Retinal pigment epithelial cell (primary cell): Measurements from ENCODE around the gene UNC79.
"Not testable (repeated sequence)": the region's sequence is repeated elsewhere in the genome, so short reads cannot be mapped to it uniquely, and the experiment has no call there.

Source experiments
- DNase-seq: peaks from one replicate; pipeline ENCODE4 v3.0.0-alpha.2; 2010; ENCODE audit warnings: low read depth
- H3K4me3 ChIP-seq: 2 replicates; pipeline ENCODE4 v1.5.1; 2011; ENCODE audit warnings: mild to moderate bottlenecking, low read length, control low read depth, moderate library complexity
- TF ChIP-seq, protein P1 (sequence below): conservative IDR thresholded peaks from 2 replicates; pipeline ENCODE4 v1.5.1; 2011; ENCODE audit warnings: low read depth, low read length, control low read depth, inconsistent platforms

UNC79 gene

DNA sequence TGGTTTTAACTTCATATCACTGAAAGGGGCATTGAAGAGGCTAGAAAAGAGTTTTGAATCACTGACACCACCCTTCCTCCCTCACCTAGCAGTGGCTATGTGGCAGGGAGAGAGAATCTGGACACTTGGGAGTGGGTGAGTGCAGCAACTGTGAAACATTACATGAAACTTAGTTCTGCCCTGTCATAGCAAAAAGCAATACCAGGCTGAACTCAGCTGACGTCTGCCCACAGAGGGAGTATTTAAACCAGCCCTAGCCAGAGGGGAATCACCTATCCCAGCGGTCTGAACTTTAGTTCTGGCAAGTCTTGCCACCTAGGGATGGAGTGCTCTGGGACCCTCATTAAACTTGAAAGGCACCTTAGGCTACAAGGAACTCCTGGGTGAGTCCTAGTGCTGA, 20.7 kb upstream of the UNC79 start:
- H3K4me3 ChIP-seq, result no peak overlapping the region
- TF ChIP-seq, protein P1, sequence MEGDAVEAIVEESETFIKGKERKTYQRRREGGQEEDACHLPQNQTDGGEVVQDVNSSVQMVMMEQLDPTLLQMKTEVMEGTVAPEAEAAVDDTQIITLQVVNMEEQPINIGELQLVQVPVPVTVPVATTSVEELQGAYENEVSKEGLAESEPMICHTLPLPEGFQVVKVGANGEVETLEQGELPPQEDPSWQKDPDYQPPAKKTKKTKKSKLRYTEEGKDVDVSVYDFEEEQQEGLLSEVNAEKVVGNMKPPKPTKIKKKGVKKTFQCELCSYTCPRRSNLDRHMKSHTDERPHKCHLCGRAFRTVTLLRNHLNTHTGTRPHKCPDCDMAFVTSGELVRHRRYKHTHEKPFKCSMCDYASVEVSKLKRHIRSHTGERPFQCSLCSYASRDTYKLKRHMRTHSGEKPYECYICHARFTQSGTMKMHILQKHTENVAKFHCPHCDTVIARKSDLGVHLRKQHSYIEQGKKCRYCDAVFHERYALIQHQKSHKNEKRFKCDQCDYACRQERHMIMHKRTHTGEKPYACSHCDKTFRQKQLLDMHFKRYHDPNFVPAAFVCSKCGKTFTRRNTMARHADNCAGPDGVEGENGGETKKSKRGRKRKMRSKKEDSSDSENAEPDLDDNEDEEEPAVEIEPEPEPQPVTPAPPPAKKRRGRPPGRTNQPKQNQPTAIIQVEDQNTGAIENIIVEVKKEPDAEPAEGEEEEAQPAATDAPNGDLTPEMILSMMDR, result no peak
- no peak for DNase-seq

DNA sequence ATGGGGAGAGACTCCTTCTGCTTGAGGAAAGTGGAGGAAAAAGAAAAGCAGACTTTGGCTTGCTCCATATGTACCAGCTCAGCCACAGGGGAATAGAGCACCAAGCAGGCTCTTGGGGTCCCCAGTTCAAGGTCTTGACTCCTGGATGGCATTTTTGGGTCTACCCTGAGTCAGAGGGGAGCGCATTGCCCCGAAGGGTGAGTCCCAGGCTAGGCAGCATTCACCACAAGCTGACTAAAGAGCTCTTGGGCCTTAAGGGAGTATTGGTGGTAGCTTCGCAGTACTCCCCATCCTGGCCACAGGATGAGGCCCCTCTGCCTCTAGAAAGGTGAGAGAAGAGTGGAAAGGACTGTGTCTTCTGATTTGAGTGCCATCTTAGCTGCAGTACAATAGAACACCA, 19.8 kb upstream of the UNC79 start:
- TF ChIP-seq, protein P1, result no peak
- no peak for DNase-seq

DNA sequence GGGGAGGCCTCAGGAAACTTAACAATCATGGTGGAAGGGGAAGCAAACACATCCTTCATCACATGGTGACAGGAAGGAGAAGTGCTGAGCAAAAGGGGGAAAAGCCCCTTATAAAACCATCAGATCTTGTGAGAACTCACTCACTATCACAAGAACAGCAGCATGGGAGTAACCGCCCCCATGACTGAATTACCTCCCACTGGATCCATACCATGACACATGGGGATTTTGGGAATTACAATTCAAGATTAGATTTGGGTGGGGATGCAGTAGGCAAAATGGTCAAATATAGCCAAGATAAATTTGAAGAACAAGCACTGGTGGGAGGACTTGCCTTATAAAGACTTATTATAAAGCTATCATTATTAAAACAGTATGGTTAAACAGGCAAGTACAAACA, 5.6 kb upstream of the UNC79 start:
- DNase-seq, H3K4me3 ChIP-seq: not testable (repeated sequence)

More for the DNA sequence above, 19.8 kb upstream of the UNC79 start:
- no peak overlapping the region for H3K4me3 ChIP-seq

DNA sequence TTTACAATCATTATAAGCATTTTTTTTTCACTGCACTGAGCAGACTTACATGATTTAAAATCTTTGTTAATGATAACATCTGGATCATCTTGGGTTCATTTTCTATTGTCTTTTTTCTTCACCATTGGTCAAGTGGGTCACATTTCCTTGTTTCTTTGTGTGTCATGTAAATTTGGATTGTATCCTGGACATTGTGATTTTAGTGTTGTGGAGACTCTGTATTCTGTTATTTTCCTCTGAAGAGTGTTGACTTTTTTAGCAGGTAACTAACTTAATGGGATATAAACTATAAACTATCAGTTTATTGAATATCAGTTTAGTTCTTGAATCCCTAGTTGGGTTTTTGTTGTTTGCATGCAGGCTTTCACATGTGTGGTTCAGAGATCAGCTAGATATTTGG, 4.0 kb upstream of the UNC79 start:
- TF ChIP-seq, protein P1, result no peak
- H3K4me3 ChIP-seq, result no peak overlapping the region
- DNase-seq, result no peak

DNA sequence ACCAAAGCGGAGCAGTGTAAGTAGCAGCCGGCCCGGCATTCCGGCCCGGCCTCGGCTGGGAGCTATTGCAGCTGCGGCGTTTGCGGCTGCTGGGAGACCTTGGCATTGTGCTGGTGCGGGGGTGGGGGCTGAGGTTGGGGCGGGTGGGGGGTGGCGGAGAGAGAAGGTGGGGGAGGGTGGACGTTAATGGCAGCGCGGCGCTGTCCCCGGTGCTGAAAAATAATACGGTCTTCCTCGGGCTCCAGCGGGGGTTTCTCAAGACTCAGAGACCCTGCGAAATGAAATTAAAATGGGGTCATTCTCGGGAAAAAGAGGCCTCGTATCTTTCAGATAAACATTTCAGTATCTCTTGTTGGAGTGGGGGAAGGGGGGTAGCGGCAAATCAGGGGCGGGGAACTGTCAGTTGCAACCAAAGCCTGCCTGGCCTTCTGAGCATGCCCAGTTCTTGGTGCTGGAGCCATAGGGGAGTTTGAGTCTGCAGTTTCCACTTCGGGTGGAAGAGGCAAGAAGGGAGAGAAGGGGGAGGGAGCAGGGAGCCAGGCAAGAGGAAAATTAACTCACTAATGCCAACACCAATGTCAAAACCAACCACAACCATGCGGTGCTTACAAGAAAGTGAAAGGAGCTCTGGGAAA, 414 bp downstream of the UNC79 start:
- H3K4me3 ChIP-seq, result peak overlapping the region; percentile 38
- TF ChIP-seq, protein P1, result no peak
- DNase-seq, result no peak

DNA sequence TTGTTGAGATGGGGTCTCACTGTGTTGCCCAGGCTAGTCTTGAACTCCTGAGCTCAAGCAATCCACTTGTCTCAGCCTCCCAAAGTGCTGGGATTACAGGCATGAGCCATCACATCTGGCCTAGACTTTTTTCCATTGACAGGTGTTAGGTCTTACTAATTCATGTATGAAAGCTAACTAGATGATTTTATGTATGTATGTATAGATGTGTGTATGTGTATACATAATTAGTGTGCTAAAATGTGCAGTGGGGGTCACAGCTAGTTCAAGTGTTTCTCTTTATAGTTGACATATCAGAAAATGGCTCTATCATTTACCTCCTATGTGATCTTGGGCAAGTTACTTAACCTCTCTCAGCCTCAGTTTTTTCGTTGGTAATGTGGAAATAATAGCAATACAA, 23.5 kb downstream of the UNC79 start:
- no peak for DNase-seq
- no peak overlapping the region for H3K4me3 ChIP-seq
- TF ChIP-seq, protein P1, result no peak

DNA sequence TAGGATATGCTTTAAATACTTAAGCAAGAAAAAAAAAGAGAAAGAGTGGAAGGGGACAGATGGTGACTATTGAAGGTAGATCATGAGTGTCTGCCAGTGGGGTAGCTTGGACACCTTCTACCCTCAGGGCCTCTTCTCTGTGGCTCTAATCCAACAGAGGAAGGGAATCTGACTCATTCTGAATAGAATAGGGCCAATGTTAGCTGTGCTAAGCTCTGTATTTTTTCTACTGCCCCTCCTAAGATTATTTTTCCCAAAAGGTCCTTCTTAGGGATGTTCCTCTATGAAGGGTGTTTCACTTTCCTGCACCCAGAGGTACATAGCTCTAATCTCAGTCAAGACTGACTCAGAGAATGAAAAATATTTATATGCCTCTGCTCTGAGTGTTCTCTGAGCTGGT, 25.6 kb downstream of the UNC79 start:
- TF ChIP-seq, protein P1, result no peak
- DNase-seq, result no peak
- H3K4me3 ChIP-seq, result no peak overlapping the region
